ENCODE data around the gene DES.
A peak's percentile ranks its signal among the peaks of the same experiment; 100 is the strongest.

DNA sequence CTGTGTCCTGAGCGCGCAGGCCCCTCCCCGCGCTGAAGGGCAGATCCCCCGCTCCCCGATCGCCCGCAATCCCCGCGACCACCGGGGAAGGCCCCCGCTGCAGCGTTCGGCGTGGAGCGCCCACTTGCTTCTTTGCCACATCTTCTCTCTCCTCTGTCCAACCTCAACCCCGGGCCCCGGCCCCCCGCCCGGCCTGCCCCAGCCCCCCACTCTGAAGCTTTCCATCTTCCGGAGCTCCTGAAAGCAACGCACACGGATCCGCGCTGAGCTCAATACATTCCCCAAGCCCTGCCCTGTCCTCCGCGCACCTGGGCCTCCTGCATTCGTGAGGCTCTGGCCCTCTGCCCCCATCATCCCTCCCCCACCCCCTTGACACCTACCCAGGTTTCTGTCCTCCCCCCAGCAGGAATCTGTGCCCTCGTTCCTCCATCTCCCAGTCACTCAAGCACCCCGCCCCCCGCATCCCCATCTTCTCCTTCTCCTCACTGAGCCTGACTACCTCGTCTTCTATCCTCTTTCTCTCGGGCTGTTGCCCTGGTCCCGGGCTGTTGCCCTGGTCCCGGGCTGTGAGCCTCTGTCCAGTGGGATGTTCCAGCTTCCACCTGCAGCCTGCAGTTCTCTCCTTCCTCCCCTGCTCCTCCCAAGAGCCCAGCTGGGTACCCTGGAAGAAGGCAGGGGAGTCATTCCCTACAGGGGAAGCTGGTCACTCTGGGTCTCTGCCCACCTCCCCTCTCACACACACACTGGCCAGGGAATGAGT is 24.3 kb downstream of the DES start:
- TF ChIP-seq, protein P1, sequence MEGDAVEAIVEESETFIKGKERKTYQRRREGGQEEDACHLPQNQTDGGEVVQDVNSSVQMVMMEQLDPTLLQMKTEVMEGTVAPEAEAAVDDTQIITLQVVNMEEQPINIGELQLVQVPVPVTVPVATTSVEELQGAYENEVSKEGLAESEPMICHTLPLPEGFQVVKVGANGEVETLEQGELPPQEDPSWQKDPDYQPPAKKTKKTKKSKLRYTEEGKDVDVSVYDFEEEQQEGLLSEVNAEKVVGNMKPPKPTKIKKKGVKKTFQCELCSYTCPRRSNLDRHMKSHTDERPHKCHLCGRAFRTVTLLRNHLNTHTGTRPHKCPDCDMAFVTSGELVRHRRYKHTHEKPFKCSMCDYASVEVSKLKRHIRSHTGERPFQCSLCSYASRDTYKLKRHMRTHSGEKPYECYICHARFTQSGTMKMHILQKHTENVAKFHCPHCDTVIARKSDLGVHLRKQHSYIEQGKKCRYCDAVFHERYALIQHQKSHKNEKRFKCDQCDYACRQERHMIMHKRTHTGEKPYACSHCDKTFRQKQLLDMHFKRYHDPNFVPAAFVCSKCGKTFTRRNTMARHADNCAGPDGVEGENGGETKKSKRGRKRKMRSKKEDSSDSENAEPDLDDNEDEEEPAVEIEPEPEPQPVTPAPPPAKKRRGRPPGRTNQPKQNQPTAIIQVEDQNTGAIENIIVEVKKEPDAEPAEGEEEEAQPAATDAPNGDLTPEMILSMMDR (IDR thresholded peaks at IDR 0.05; ENCODE audit: poor library complexity, severe bottlenecking) = no peak
- TF ChIP-seq, protein P2, sequence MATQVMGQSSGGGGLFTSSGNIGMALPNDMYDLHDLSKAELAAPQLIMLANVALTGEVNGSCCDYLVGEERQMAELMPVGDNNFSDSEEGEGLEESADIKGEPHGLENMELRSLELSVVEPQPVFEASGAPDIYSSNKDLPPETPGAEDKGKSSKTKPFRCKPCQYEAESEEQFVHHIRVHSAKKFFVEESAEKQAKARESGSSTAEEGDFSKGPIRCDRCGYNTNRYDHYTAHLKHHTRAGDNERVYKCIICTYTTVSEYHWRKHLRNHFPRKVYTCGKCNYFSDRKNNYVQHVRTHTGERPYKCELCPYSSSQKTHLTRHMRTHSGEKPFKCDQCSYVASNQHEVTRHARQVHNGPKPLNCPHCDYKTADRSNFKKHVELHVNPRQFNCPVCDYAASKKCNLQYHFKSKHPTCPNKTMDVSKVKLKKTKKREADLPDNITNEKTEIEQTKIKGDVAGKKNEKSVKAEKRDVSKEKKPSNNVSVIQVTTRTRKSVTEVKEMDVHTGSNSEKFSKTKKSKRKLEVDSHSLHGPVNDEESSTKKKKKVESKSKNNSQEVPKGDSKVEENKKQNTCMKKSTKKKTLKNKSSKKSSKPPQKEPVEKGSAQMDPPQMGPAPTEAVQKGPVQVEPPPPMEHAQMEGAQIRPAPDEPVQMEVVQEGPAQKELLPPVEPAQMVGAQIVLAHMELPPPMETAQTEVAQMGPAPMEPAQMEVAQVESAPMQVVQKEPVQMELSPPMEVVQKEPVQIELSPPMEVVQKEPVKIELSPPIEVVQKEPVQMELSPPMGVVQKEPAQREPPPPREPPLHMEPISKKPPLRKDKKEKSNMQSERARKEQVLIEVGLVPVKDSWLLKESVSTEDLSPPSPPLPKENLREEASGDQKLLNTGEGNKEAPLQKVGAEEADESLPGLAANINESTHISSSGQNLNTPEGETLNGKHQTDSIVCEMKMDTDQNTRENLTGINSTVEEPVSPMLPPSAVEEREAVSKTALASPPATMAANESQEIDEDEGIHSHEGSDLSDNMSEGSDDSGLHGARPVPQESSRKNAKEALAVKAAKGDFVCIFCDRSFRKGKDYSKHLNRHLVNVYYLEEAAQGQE (IDR thresholded peaks at IDR 0.05; ENCODE audit: borderline replicate concordance) = no peak
- TF ChIP-seq POLR2AphosphoS5 (IDR thresholded peaks at IDR 0.05) (peak; percentile 13), EZH2 (IDR thresholded peaks at IDR 0.05; ENCODE audit: borderline replicate concordance, insufficient read depth, low read length, poor library complexity, severe bottlenecking) (no peak), MXI1 (conservative IDR thresholded peaks at IDR 0.05; ENCODE audit: poor library complexity, severe bottlenecking) (no peak), RAD21 (conservative IDR thresholded peaks at IDR 0.05) (no peak), TAF1 (IDR thresholded peaks at IDR 0.05; ENCODE audit: low read depth) (no peak), EP300 (conservative IDR thresholded peaks at IDR 0.05; ENCODE audit: poor library complexity, severe bottlenecking) (no peak), SMC3 (conservative IDR thresholded peaks at IDR 0.05; ENCODE audit: poor library complexity) (no peak)
